ENCODE measurements around the gene IFFO2.

The IFFO2 gene

DNA sequence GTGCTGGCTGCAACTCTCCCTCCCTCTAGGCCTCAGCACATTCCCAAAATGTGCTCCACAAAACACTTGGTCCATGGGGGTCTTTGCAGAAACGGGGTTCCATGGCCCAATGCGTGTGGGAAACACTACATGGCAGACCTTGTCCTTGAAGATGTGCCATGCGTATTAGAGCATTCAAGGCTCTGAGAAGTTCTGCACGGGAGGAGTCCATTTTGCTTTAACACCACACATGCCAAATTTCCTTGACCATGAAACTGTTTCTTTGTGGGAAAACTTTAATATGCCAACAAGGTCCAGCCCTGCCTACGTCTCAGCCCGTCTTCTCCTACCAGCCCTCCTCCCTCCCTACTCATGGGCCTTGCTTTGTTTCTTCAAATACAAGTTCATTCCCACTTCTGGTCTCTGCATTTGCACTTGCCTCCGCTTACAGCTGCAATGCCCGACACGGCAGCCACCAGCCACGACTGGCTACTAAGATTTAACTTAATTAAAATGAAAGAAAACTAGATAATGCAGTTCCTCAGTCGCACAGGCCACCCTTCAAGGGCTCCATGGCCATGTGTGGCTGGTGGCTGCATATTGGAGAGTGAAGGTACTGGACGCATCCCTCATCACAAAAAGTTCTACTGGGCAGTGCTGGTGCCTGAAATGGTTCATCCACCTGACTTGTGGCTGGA is 77.8 kb downstream of the IFFO2 start:
- no peak for FAIRE-seq
- TF ChIP-seq POU2F2 (IDR thresholded peaks at IDR 0.05; ENCODE audit: low read depth, low read length) (no peak), POLR2A (IDR thresholded peaks at IDR 0.05; ENCODE audit: low read depth, low read length) (no peak), PAX5 (IDR thresholded peaks at IDR 0.05; ENCODE audit: insufficient read depth, low read length, severe bottlenecking) (no peak), SPI1 (IDR thresholded peaks at IDR 0.05; ENCODE audit: low read depth, low read length) (no peak), TAF1 (IDR thresholded peaks at IDR 0.05; ENCODE audit: low read depth, low read length) (no peak), POLR2AphosphoS5 (IDR thresholded peaks at IDR 0.05; ENCODE audit: low read depth, low read length) (no peak)
- DNase-seq (ENCODE audit: insufficient read length, low spot score) = no peak

DNA sequence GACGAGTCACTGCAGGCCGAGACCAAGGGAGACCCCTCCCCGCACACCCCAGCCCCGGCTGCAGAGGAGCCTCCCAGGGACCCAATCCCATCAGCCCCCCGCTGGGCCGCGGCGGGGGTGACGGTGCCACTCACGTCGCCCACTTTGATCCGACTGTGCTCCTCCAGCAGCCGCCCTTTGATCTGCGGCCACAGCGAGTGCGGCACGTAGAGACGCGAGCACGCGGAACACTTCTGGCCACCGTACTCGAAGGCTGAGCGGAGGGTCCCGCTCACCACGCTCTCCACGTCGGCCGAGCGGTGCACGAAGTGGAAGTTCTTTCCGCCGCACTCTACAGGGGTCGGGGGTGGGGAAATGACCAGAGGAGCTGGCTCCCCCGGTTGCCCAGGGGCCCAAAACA is 79.2 kb downstream of the IFFO2 start:
- DNase-seq (ENCODE audit: insufficient read length, low spot score) = no peak
- TF ChIP-seq TAF1 (IDR thresholded peaks at IDR 0.05; ENCODE audit: low read depth, low read length) (no peak), POLR2A (IDR thresholded peaks at IDR 0.05; ENCODE audit: low read depth, low read length) (no peak), SPI1 (IDR thresholded peaks at IDR 0.05; ENCODE audit: low read depth, low read length) (no peak), POLR2AphosphoS5 (IDR thresholded peaks at IDR 0.05; ENCODE audit: low read depth, low read length) (no peak), PAX5 (IDR thresholded peaks at IDR 0.05; ENCODE audit: insufficient read depth, low read length, severe bottlenecking) (no peak), POU2F2 (IDR thresholded peaks at IDR 0.05; ENCODE audit: low read depth, low read length) (no peak)
- no peak for FAIRE-seq

DNA sequence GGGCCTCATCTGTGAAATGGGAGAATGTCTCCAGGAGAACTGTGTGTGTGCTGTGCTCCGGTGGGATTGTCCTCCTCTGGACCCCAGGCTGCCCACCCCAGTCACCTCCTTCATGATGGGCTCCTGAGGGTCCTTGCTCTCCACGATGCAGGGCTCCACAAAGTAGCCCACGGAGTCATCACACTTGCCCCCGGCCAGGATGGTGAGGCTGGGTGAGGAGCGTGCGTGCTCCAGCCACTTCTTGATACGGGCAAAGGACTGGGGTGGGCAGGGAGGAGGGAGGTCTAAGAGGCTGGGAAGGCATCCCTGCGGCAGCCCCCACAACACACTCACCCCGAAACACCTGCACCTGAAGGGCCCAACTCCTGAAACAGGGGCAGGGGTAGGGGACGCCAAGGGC is 80.3 kb downstream of the IFFO2 start:
- FAIRE-seq = no peak
- no peak for TF ChIP-seq TAF1 (IDR thresholded peaks at IDR 0.05; ENCODE audit: low read depth, low read length)
- no peak for TF ChIP-seq POLR2A (IDR thresholded peaks at IDR 0.05; ENCODE audit: low read depth, low read length)
- TF ChIP-seq POLR2AphosphoS5 (IDR thresholded peaks at IDR 0.05; ENCODE audit: low read depth, low read length) = no peak
- TF ChIP-seq POU2F2 (IDR thresholded peaks at IDR 0.05; ENCODE audit: low read depth, low read length) = no peak
- no peak for TF ChIP-seq SPI1 (IDR thresholded peaks at IDR 0.05; ENCODE audit: low read depth, low read length)
- no peak for TF ChIP-seq PAX5 (IDR thresholded peaks at IDR 0.05; ENCODE audit: insufficient read depth, low read length, severe bottlenecking)
- DNase-seq (ENCODE audit: insufficient read length, low spot score) = no peak

DNA sequence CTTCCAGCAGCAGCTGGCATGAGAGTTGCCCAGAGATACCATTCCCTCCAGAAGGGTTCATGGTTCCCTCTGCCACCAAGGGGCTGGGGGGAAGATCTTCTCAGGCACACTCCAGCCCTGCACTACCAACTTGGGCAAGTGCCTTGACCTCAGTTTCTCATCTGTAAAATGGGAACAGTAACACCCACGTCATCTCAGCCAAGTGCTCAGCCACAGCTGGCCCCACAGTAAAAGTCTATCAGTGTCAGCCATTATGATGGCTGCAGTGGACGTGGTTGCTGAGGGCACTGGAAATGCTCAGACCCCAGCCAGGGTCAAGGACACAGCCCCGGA is 80.7 kb downstream of the IFFO2 start:
- DNase-seq (ENCODE audit: insufficient read length, low spot score) (no peak), FAIRE-seq (no peak)
- no peak for TF ChIP-seq PAX5 (IDR thresholded peaks at IDR 0.05; ENCODE audit: insufficient read depth, low read length, severe bottlenecking)
- TF ChIP-seq POLR2AphosphoS5 (IDR thresholded peaks at IDR 0.05; ENCODE audit: low read depth, low read length) = no peak

DNA sequence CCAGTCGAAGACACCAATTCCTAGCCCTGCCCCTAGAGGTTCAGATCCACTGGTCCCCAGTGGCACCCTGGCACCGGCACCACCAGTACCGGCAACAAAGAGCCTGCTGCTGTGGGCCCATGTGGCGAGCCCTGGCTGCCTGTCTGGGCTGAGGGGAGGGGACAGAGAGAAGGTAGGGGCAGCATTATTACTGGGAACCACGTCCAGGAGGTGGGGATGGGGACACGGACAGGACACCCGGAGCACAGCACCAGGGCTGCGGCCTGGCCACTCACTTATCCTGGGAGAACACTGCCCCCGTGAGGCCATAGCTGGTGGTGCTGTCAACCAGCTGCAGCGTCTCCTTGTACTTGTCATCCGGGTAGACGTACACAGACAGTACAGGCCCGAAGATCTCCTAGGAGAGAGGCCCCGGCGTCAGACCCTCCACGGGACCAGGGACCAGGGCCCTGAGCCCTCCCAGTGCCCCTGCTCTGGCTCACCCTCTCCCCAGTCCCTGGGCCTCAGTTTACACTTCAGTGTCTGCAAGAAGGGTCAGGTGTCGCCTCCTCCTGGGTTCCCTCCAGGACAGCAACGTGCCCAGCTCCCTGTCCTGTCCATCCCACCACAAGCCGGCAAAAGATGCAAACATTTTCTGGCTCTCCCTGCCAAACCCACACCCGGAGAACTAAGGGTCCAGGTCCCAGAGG is 81.2 kb downstream of the IFFO2 start:
- peak; percentile 95 for FAIRE-seq

DNA sequence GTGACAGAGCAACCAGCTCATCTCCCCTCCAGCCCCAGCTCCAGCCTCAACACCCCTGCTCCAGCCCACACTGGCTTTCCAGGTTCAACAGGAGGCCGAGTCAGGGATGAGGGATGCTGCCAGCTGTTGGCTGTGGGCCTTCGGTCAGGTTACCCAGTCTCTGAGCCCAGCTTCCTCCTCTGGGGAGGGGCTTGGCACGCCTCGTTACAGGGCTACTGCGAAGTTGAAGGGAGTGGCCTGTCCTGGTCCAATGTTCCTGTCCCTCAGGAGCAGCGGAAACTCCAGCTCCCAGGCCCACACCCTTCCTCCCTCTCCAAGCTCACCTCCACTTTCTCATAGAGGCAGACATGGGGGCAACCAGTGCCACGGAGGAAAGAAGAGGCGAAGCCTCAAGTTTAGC is 81.9 kb downstream of the IFFO2 start:
- no peak for DNase-seq (ENCODE audit: insufficient read length, low spot score)
- TF ChIP-seq POU2F2 (IDR thresholded peaks at IDR 0.05; ENCODE audit: low read depth, low read length) = no peak
- TF ChIP-seq POLR2AphosphoS5 (IDR thresholded peaks at IDR 0.05; ENCODE audit: low read depth, low read length) = no peak
- TF ChIP-seq PAX5 (IDR thresholded peaks at IDR 0.05; ENCODE audit: insufficient read depth, low read length, severe bottlenecking) = no peak
- no peak for TF ChIP-seq POLR2A (IDR thresholded peaks at IDR 0.05; ENCODE audit: low read depth, low read length)
- TF ChIP-seq TAF1 (IDR thresholded peaks at IDR 0.05; ENCODE audit: low read depth, low read length) = no peak
- TF ChIP-seq SPI1 (IDR thresholded peaks at IDR 0.05; ENCODE audit: low read depth, low read length) = no peak
- FAIRE-seq = no peak

More for the DNA sequence above, 81.2 kb downstream of the IFFO2 start:
- peak; percentile 91 for DNase-seq (ENCODE audit: insufficient read length, low spot score)
- TF ChIP-seq POLR2A (IDR thresholded peaks at IDR 0.05; ENCODE audit: low read depth, low read length) (no peak), POLR2AphosphoS5 (IDR thresholded peaks at IDR 0.05; ENCODE audit: low read depth, low read length) (no peak), POU2F2 (IDR thresholded peaks at IDR 0.05; ENCODE audit: low read depth, low read length) (no peak), SPI1 (IDR thresholded peaks at IDR 0.05; ENCODE audit: low read depth, low read length) (no peak), TAF1 (IDR thresholded peaks at IDR 0.05; ENCODE audit: low read depth, low read length) (no peak), PAX5 (IDR thresholded peaks at IDR 0.05; ENCODE audit: insufficient read depth, low read length, severe bottlenecking) (no peak)

DNA sequence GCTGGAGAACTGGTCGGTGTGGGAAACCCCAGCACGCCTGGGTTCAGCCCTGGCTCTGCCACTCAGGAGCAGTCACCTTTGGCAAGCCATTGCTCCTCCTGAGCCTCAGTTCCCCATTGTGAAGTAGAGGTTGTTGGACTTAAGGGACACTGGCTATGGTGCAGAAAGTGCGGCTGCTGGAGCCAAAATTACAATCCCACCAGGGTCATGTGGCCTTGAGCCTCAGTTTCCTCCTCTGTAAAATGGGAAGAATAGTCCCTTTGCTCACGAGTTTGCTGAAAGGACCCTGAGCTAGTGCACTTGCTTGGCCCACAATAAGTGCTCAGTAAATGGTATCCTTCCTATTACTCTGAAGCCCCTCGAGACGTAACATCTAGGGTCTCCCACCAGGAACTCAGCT is 82.4 kb downstream of the IFFO2 start:
- FAIRE-seq = no peak
- TF ChIP-seq POU2F2 (IDR thresholded peaks at IDR 0.05; ENCODE audit: low read depth, low read length) (no peak), POLR2AphosphoS5 (IDR thresholded peaks at IDR 0.05; ENCODE audit: low read depth, low read length) (no peak), SPI1 (IDR thresholded peaks at IDR 0.05; ENCODE audit: low read depth, low read length) (no peak), TAF1 (IDR thresholded peaks at IDR 0.05; ENCODE audit: low read depth, low read length) (no peak), PAX5 (IDR thresholded peaks at IDR 0.05; ENCODE audit: insufficient read depth, low read length, severe bottlenecking) (no peak), POLR2A (IDR thresholded peaks at IDR 0.05; ENCODE audit: low read depth, low read length) (no peak)
- DNase-seq (ENCODE audit: insufficient read length, low spot score) = no peak

DNA sequence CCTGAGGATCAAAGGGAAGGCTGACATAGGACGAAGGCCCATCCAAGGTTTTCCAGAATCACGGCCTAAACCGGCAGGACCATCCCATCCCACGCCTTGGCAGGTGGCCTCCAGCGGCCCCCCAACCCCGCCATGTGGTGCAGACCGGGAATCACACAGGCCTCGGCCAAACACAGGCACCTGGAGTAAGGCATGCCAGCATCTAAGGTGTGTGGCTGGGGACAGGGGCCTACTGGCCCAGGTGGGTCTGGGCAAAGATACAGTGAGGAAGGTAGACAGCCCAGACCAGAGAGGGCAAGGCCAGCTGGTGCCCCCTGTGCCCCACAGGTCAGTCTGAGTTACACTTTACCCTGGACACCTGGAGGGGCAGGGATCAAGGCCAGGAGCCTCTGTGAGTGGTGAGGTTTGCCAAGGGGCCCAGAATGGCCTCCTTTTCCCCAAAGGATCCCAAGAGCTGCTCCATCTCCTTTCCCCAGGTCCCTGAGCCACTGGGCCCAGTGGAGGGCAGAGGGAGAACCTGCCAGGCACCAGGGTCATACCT is 84.3 kb downstream of the IFFO2 start:
- DNase-seq (ENCODE audit: insufficient read length, low spot score) (no peak), FAIRE-seq (no peak)
- TF ChIP-seq POLR2AphosphoS5 (IDR thresholded peaks at IDR 0.05; ENCODE audit: low read depth, low read length) (no peak), PAX5 (IDR thresholded peaks at IDR 0.05; ENCODE audit: insufficient read depth, low read length, severe bottlenecking) (no peak), POU2F2 (IDR thresholded peaks at IDR 0.05; ENCODE audit: low read depth, low read length) (no peak), TAF1 (IDR thresholded peaks at IDR 0.05; ENCODE audit: low read depth, low read length) (no peak), SPI1 (IDR thresholded peaks at IDR 0.05; ENCODE audit: low read depth, low read length) (no peak), POLR2A (IDR thresholded peaks at IDR 0.05; ENCODE audit: low read depth, low read length) (no peak)

DNA sequence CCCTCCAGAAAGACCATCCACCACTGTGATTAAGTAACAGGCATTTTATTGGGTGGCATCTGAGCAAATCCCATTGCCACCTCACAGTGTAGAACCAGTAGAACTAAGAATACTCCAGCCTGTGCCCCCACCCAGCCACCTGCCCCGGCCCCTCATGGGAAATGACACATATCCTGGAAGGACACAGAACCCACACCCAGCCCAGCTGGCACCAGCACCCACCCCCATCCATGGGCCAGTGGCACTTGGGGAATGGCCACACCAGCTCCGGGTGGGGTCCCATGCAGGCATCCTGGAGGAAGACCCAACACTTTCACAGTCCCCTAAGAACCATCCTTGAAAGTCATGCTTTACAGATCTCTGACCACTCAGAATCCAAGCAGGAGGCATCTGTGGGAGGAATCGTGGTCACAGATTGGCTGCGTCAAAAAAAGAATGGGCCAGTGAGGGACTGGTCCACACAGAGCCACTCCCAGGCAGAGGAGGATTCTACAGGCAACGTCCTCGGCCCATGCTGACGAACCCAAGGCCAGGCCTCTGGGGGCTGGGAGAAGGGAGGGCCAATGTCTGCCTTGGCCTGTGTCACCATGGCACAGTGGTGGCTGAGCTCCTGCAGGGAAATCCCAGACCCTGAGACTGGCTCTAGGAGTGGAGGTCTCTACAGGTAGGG is 84.9 kb downstream of the IFFO2 start:
- FAIRE-seq (no peak), DNase-seq (ENCODE audit: insufficient read length, low spot score) (no peak)
- no peak for TF ChIP-seq POU2F2 (IDR thresholded peaks at IDR 0.05; ENCODE audit: low read depth, low read length)
- no peak for TF ChIP-seq POLR2A (IDR thresholded peaks at IDR 0.05; ENCODE audit: low read depth, low read length)
- no peak for TF ChIP-seq PAX5 (IDR thresholded peaks at IDR 0.05; ENCODE audit: insufficient read depth, low read length, severe bottlenecking)
- no peak for TF ChIP-seq TAF1 (IDR thresholded peaks at IDR 0.05; ENCODE audit: low read depth, low read length)
- no peak for TF ChIP-seq POLR2AphosphoS5 (IDR thresholded peaks at IDR 0.05; ENCODE audit: low read depth, low read length)
- TF ChIP-seq SPI1 (IDR thresholded peaks at IDR 0.05; ENCODE audit: low read depth, low read length) = no peak

Measured in GM12891 (cell line).